KOPT-K1 (cell line): ENCODE measurements around the gene HSD17B12.
"Not testable (repeated sequence)": the region's sequence is repeated elsewhere in the genome, so short reads cannot be mapped to it uniquely, and the experiment has no call there.

Source experiments
- H3K27ac ChIP-seq: fragments of 200-600 bp; sonication (generic); 2 replicates; pipeline ENCODE4 v1.5.1; 2016; ENCODE audit warnings: antibody characterized with exemption, mild to moderate bottlenecking, low read depth, low read length; ENCODE audit not compliant: poor library complexity, severe bottlenecking
- H3K36me3 ChIP-seq: fragments of 200-600 bp; sonication (generic); 2 replicates; pipeline ENCODE4 v1.5.1; 2017; ENCODE audit warnings: antibody characterized with exemption, mild to moderate bottlenecking, low read length, moderate library complexity; ENCODE audit not compliant: insufficient read depth
- H3K9me3 ChIP-seq: fragments of 200-600 bp; sonication (generic); 2 replicates; pipeline ENCODE4 v1.5.1; 2017; ENCODE audit warnings: antibody characterized with exemption, low read length, mild to moderate bottlenecking; ENCODE audit not compliant: insufficient read depth, poor library complexity, severe bottlenecking

HSD17B12 gene

DNA sequence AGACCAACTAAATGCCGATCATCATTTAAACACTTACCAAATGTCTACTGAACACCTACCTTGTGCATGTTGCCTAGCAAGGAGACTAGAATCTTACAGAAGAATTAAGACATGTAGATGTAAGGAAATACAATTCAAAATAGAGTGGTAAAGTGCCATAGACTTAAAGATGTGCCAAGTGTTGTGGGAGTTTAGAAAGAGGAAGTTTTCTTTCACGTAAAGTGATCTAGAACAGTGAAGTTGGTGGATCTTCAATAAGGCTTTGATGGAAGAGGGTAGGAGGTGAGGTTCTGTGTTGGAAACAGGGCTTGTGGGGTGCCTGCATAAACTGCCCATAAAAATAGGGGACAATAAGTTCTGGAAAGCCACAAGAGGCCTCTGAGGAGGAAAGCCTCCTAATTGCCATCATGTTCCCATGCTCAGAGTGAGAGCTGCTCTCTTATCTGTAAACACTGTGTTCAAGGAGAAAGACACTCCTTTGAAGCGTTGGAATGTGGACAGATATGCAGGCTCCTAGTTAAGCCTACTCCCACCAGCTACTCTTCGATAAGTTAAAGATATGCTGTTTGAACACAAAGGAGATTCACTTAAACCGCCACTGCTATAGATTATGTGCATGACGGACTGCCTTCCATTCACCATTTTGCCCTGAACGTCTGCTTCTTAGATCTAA, 66.7 kb downstream of the HSD17B12 start:
- Histone ChIP-seq H3K27ac (no peak overlapping the region), H3K36me3 (peaks cover 21% of the 10 kb centered on the region), H3K9me3 (peaks cover 15% of the 10 kb centered on the region)

- no peak overlapping the region for H3K27ac ChIP-seq
- H3K9me3 ChIP-seq = peaks cover 13% of the 10 kb centered on the region
- peaks cover 20% of the 10 kb centered on the region for H3K36me3 ChIP-seq
Observed at GRCh38 chr11:43748095-43748494, 67.6 kb downstream of the HSD17B12 start.

- Histone ChIP-seq H3K27ac (no peak overlapping the region), H3K9me3 (no peaks in the 10 kb centered on the region), H3K36me3 (peaks cover 25% of the 10 kb centered on the region)
Observed at GRCh38 chr11:43751726-43752125, 71.2 kb downstream of the HSD17B12 start.

- H3K36me3 ChIP-seq = peaks cover 40% of the 10 kb centered on the region
Observed at GRCh38 chr11:43756575-43756974, 76.0 kb downstream of the HSD17B12 start.

DNA sequence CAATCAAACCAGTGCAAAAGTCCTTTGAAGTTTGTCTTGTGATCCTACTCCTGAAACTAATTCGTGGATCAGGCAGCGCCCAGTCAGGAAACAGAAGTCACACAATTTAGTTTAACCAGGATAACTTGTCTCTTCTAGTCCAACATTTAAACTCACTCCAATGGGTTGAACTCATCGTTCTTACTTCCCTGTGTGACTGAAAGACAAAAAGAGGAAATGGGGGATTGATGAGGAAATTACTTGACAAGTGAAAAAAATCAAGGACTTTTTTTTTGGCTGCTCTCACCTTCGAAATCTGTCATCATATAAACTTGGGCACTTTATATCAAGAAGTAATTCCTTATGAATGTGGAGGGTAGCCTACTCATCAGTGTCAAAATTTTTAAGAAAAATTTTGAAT, 78.4 kb downstream of the HSD17B12 start:
- H3K9me3 ChIP-seq = peaks cover under 1% of the 10 kb centered on the region
- peaks cover 39% of the 10 kb centered on the region for H3K36me3 ChIP-seq
- H3K27ac ChIP-seq = no peak overlapping the region

More at GRCh38 chr11:43756575-43756974, 76.0 kb downstream of the HSD17B12 start:
- Histone ChIP-seq H3K27ac (no peak overlapping the region), H3K9me3 (no peaks in the 10 kb centered on the region)

GRCh38 chr11:43760902-43761301, 80.4 kb downstream of the HSD17B12 start:
- Histone ChIP-seq H3K9me3 (peaks cover 19% of the 10 kb centered on the region), H3K27ac (no peak overlapping the region), H3K36me3 (peaks cover 20% of the 10 kb centered on the region)

DNA sequence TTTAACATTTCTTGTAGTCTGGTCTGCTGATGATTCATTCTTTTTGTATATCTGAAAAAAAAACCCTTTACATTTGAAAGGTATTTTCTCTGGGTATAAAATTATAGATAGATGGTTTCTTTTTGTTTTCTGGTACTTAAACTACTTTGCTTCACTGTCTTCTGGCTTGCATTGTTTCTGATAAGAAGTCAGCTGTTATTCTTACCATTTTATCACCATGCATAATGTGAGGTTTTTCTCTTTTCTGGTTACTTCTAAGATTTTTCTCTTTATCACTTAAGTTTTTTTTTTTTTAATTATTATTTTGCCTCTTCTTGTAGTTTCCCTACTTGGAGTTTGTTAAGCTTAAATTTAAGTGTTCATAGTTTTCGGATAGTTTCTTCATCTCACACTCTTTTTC, 84.7 kb downstream of the HSD17B12 start:
- no peak overlapping the region for H3K27ac ChIP-seq
- peaks cover 25% of the 10 kb centered on the region for H3K9me3 ChIP-seq
- H3K36me3 ChIP-seq = peaks cover 17% of the 10 kb centered on the region

- peaks cover 25% of the 10 kb centered on the region for H3K9me3 ChIP-seq
- H3K36me3 ChIP-seq, H3K27ac ChIP-seq: not testable (repeated sequence)
Observed at GRCh38 chr11:43768654-43769053, 88.1 kb downstream of the HSD17B12 start.

DNA sequence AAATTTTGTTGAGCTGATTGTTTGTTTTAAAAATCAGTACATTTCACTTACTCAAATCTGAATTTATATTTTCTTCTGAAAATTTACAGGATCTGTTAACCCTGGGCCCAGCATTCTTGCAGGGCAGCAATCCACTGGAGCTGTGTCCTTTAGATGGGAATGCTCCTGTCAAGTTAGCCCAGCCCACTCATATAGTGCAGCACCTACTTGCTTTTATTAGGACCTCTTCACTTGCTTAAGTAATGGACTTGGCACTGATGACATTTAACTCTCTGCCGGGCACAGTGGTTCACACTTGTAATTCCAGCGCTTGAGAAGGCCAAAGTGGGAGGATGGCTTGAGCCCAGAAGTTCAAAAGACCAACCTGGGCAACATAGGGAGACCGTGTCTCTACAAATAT, 89.6 kb downstream of the HSD17B12 start:
- peaks cover 10% of the 10 kb centered on the region; the same call in 1 of the 2 replicates for H3K36me3 ChIP-seq
- H3K9me3 ChIP-seq = peaks cover 18% of the 10 kb centered on the region
- H3K27ac ChIP-seq = no peak overlapping the region

DNA sequence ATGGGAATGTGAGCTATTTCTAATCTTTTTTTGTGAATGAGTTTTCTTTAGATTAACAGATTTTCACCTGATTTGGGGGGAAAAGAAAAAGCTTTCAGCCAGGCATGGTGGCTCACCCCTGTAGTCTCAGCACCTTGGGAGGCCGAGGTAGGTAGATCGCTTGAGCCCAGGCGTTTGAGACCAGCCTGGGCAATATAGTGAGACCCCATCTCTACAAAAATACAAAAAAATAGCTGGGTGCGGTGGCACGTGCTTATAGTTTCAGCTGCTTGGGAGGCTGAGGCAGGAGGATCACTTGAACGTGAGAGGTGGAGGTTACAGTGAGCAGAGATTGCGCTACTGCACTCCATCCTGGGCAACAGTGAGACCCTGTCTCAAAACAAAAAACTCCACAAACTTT, 92.2 kb downstream of the HSD17B12 start:
- Histone ChIP-seq H3K9me3 (peaks cover 12% of the 10 kb centered on the region), H3K36me3 (peaks cover 10% of the 10 kb centered on the region; the same call in 1 of the 2 replicates), H3K27ac (no peak overlapping the region)

GRCh38 chr11:43774786-43775185, 94.2 kb downstream of the HSD17B12 start:
- H3K36me3 ChIP-seq = no peaks in the 10 kb centered on the region; the same call in 1 of the 2 replicates
- no peak overlapping the region for H3K27ac ChIP-seq
- peaks cover 7% of the 10 kb centered on the region for H3K9me3 ChIP-seq

DNA sequence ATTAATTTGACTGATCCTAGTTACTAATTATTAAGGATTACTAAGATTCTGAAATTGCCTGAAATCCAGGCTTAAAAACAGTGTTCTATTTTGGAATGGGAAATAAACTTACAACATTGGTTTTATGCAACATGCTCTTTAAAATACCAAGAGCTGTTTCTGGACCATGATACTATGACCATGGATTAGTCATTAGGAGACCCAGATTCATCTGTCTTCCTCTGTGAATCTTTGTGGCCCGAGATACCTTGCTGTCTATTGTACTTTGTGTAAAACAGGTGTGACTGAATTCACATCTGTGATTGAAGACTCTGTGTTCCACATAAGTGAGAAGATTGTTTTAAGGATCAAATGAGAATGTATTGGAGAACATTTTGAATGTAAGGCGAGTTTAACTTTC, 98.8 kb downstream of the HSD17B12 start:
- Histone ChIP-seq H3K9me3 (peaks cover 31% of the 10 kb centered on the region), H3K36me3 (no peaks in the 10 kb centered on the region; the same call in 1 of the 2 replicates), H3K27ac (no peak overlapping the region)

DNA sequence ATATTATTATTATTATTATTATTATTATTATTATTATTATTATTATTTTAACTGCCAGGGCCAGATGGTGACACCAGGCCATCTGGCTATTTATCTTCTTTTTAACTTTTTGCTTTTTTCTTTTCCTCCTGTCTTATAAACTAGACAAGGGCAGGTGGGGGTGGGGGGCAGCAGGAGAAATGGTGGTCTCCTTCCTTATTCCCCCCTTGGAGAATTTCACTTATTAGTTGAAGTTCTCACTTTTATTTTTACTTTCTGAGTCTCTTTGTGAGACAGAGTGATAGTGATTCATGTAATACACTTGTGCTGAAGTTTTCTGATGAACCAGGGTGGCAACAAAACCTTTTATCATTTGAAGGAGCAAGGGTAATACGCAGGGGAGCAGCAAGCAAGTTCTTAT, 103.8 kb downstream of the HSD17B12 start:
- Histone ChIP-seq H3K9me3 (peaks cover 34% of the 10 kb centered on the region), H3K27ac (no peak overlapping the region), H3K36me3 (peaks cover 14% of the 10 kb centered on the region; the same call in 1 of the 2 replicates)

GRCh38 chr11:43784866-43785265, 104.3 kb downstream of the HSD17B12 start:
- Histone ChIP-seq H3K36me3 (peaks cover 14% of the 10 kb centered on the region; the same call in 1 of the 2 replicates), H3K27ac (no peak overlapping the region), H3K9me3 (peaks cover 34% of the 10 kb centered on the region)

- Histone ChIP-seq H3K27ac (no peak overlapping the region), H3K9me3 (peaks cover 34% of the 10 kb centered on the region), H3K36me3 (peaks cover 14% of the 10 kb centered on the region; the same call in 1 of the 2 replicates)
Observed at GRCh38 chr11:43785318-43785717, 104.8 kb downstream of the HSD17B12 start.

DNA sequence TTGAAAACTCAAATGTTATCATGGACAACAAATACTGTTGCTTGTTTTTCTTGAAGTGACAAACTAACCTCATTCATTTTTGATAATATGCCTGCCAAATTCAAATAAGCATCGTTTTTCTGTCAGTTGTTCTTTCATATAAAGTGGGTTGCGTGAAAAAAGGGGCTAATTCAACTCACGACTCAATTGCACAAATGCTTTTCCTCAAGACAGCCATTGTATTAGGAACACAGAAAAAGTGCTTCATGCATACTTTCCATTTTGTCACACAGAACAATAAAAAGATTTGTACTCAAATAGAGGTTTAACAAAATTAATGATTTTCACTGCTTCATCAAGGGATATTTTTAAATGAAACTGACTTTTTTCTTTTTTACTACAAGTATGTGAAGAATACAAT, 105.5 kb downstream of the HSD17B12 start:
- no peak overlapping the region for H3K27ac ChIP-seq
- peaks cover 34% of the 10 kb centered on the region for H3K9me3 ChIP-seq
- H3K36me3 ChIP-seq = peaks cover 14% of the 10 kb centered on the region; the same call in 1 of the 2 replicates
